ENCODE results near the gene CENATAC. TPM values are rescaled to one million over a fixed set of nuclear protein-coding genes. Genes with fewer than 3 reads are reported as not detected.

The CENATAC gene
- total and polyA plus RNA-seq, 2 experiments from 2014 or later = 24.5 to 26.2 TPM

- Histone ChIP-seq H3K36me3 (replicated peaks; ENCODE audit: insufficient read depth, low read depth) (no peaks in the 10 kb centered on the region), H3K4me1 (ENCODE audit: insufficient read depth) (peaks cover 54% of the 10 kb centered on the region), H4K20me1 (ENCODE audit: insufficient read depth, poor library complexity, severe bottlenecking) (no peaks in the 10 kb centered on the region)
Observed at GRCh38 chr11:119028346-119029068, 30.6 kb downstream of the CENATAC start.

GRCh38 chr11:119029069-119029339, 31.1 kb downstream of the CENATAC start:
- Histone ChIP-seq H3K27me3 (no peaks in the 10 kb centered on the region), H3K9me2 (replicated peaks; ENCODE audit: insufficient read depth) (no peaks in the 10 kb centered on the region), H2AFZ (no peak overlapping the region), H3K27ac (peak overlapping the region; percentile 91), H4K20me1 (ENCODE audit: insufficient read depth, poor library complexity, severe bottlenecking) (no peaks in the 10 kb centered on the region), H3K4me3 (peak overlapping the region; percentile 26), H3K4me2 (peak overlapping the region; percentile 98), H3K9me3 (ENCODE audit: low read depth) (no peaks in the 10 kb centered on the region), H3K4me1 (ENCODE audit: insufficient read depth) (peaks cover 49% of the 10 kb centered on the region), H3K79me2 (peaks cover 48% of the 10 kb centered on the region), H3K36me3 (replicated peaks; ENCODE audit: insufficient read depth, low read depth) (no peaks in the 10 kb centered on the region)
- DNase-seq (ENCODE audit: low spot score) = no peak
- WGBS (ENCODE audit: low lambda C conversion rate, missing lambda C conversion rate) = 77% methylated on average over 1 of the region's 1 CpG
- TF ChIP-seq EZH2 (IDR thresholded peaks at IDR 0.05; ENCODE audit: borderline replicate concordance) = no peak
- TF ChIP-seq CTCF (IDR thresholded peaks at IDR 0.05; ENCODE audit: poor library complexity) = no peak
- no peak for TF ChIP-seq EZH2phosphoT487 (IDR thresholded peaks at IDR 0.05; ENCODE audit: low read depth, severe bottlenecking, unreplicated experiment)

More at GRCh38 chr11:119028346-119029068, 30.6 kb downstream of the CENATAC start:
- peak; percentile 41 for DNase-seq (ENCODE audit: low spot score)
- Histone ChIP-seq H3K4me3 (peak overlapping the region; percentile 26), H3K4me2 (peak overlapping the region; percentile 98), H3K27me3 (no peaks in the 10 kb centered on the region), H2AFZ (no peak overlapping the region), H3K27ac (peak overlapping the region; percentile 91), H3K9me2 (replicated peaks; ENCODE audit: insufficient read depth) (no peaks in the 10 kb centered on the region), H3K79me2 (peaks cover 48% of the 10 kb centered on the region), H3K9me3 (ENCODE audit: low read depth) (no peaks in the 10 kb centered on the region)
- no peak for TF ChIP-seq CTCF (IDR thresholded peaks at IDR 0.05; ENCODE audit: poor library complexity)
- 56% methylated on average over 9 of the region's 9 CpGs for WGBS (ENCODE audit: low lambda C conversion rate, missing lambda C conversion rate)

- peak overlapping the region; percentile 98 for H3K4me2 ChIP-seq
- DNase-seq (ENCODE audit: low spot score) = peak; percentile 89
- WGBS (ENCODE audit: low lambda C conversion rate, missing lambda C conversion rate) = 23% methylated on average over 10 of the region's 10 CpGs
Observed at GRCh38 chr11:119029340-119030028, 31.5 kb downstream of the CENATAC start.

More at GRCh38 chr11:119029340-119030028, 31.5 kb downstream of the CENATAC start:
- no peaks in the 10 kb centered on the region for H3K36me3 ChIP-seq (replicated peaks; ENCODE audit: insufficient read depth, low read depth)
- H3K4me3 ChIP-seq = peak overlapping the region; percentile 72
- H3K27ac ChIP-seq = peak overlapping the region; percentile 91
- no peaks in the 10 kb centered on the region for H3K27me3 ChIP-seq
- H3K9me3 ChIP-seq (ENCODE audit: low read depth) = no peaks in the 10 kb centered on the region
- no peaks in the 10 kb centered on the region for H3K9me2 ChIP-seq (replicated peaks; ENCODE audit: insufficient read depth)
- TF ChIP-seq CTCF (IDR thresholded peaks at IDR 0.05; ENCODE audit: poor library complexity) = no peak
- TF ChIP-seq EZH2 (IDR thresholded peaks at IDR 0.05; ENCODE audit: borderline replicate concordance) = no peak
- TF ChIP-seq EZH2phosphoT487 (IDR thresholded peaks at IDR 0.05; ENCODE audit: low read depth, severe bottlenecking, unreplicated experiment) = no peak
- no peaks in the 10 kb centered on the region for H4K20me1 ChIP-seq (ENCODE audit: insufficient read depth, poor library complexity, severe bottlenecking)
- peaks cover 48% of the 10 kb centered on the region for H3K79me2 ChIP-seq
- no peak overlapping the region for H2AFZ ChIP-seq
- H3K4me1 ChIP-seq (ENCODE audit: insufficient read depth) = peaks cover 44% of the 10 kb centered on the region

All from hepatocyte (in vitro differentiated cells).